AG04450 (cell line): ENCODE measurements around the gene HARS1. TPM values are rescaled to one million over a fixed set of nuclear protein-coding genes. Genes with fewer than 3 reads are reported as not detected.
"Not testable (repeated sequence)": the region's sequence is repeated elsewhere in the genome, so short reads cannot be mapped to it uniquely, and the experiment has no call there.

Source experiments
- CTCF ChIA-PET: fragments of 300-600, 350-600 bp; formaldehyde crosslinking; extraction: SDS; loops from one replicate; lab custom pipeline; 2022; ENCODE audit warnings: antibody characterized with exemption, inconsistent platforms; lab: Charles Lee
- POLR2A ChIA-PET: fragments of 350-600 bp; formaldehyde crosslinking; extraction: SDS; loops from one replicate; lab custom pipeline; 2021; ENCODE audit warnings: antibody characterized with exemption, inconsistent platforms; lab: Yijun Ruan, JAX
- DNase-seq: peaks from one replicate; pipeline ENCODE4 v3.0.0-alpha.2; 2011; ENCODE audit warnings: low read depth, low spot score
- H3K27ac ChIP-seq: one replicate; pipeline ENCODE4 v1.5.1; 2012; ENCODE audit warnings: low read depth, low read length, control low read depth
- H3K27me3 ChIP-seq: one replicate; pipeline ENCODE4 v1.6.0; 2012; ENCODE audit warnings: low read length; ENCODE audit not compliant: control insufficient read depth, insufficient read depth
- H3K4me3 ChIP-seq: 2 replicates; pipeline ENCODE4 v1.5.1; 2011; ENCODE audit warnings: mild to moderate bottlenecking, low read depth, low read length, control low read depth
- H3K9me3 ChIP-seq: 2 replicates; pipeline ENCODE4 v1.5.1; 2012; ENCODE audit warnings: low read length; ENCODE audit not compliant: control insufficient read depth, insufficient read depth
- CTCF ChIP-seq: IDR thresholded peaks from 2 replicates; pipeline ENCODE4 v1.5.1; 2011; ENCODE audit warnings: low read depth, low read length, control low read depth, inconsistent platforms
- polyA plus RNA-seq: library from polyadenylated mRNA; depleted of rRNA; stranded (reverse); fragments of >200 nt; gene quantifications from 2 replicates; pipeline ENCODE4 v1.2.3, GENCODE V29; 2011

HARS1 gene
- polyA plus RNA-seq, 1 experiment, result 98.8 TPM

- H3K27ac ChIP-seq, result no peak overlapping the region
- CTCF ChIA-PET, result no interaction called here
- TF ChIP-seq CTCF, result no peak
Measured at GRCh38 chr5:140658870-140659269, 32.3 kb downstream of the HARS1 start.

GRCh38 chr5:140647042-140647419 lies 44.1 kb downstream of the HARS1 start:
- TF ChIP-seq CTCF, result no peak
- POLR2A ChIA-PET, result interaction anchor here (0.6 to 2.0 kb wide), 16 partner anchors 8 to 1324 kb away, joined by 3 to 25 read pairs (median 4); partner anchors contain the start of genes ANKHD1, APBB3, EIF4EBP3 and HARS1
- DNase-seq, result no peak
- Histone ChIP-seq H3K27me3 (no peaks in the 10 kb centered on the region), H3K9me3 (no peaks in the 10 kb centered on the region), H3K4me3 (peak overlapping the region; percentile 93), H3K27ac (no peak overlapping the region)
- CTCF ChIA-PET, result interaction anchor here (0.5 to 2.0 kb wide), 4 partner anchors 12 to 274 kb away, joined by 4 to 12 read pairs (median 6); partner anchors contain the start of gene EIF4EBP3

More at GRCh38 chr5:140658870-140659269, 32.3 kb downstream of the HARS1 start:
- Histone ChIP-seq H3K4me3 (no peak overlapping the region), H3K9me3 (no peaks in the 10 kb centered on the region), H3K27me3 (no peaks in the 10 kb centered on the region)
- POLR2A ChIA-PET, result interaction anchor here (0.6 kb wide), 1 partner anchor 11 kb away, joined by 3 read pairs; the partner anchor contains the start of genes IK and NDUFA2
- no peak for DNase-seq

GRCh38 chr5:140642718-140643117 lies 48.5 kb downstream of the HARS1 start:
- no peak for TF ChIP-seq CTCF
- H3K27ac ChIP-seq, result no peak overlapping the region
- ChIA-PET POLR2A (no interaction called here), CTCF (no interaction called here)
- H3K4me3 ChIP-seq, result no peak overlapping the region
- DNase-seq, result no peak
- H3K27me3 ChIP-seq, result no peaks in the 10 kb centered on the region
- H3K9me3 ChIP-seq, result no peaks in the 10 kb centered on the region

- ChIA-PET CTCF (interaction anchor here (0.8 kb wide), 1 partner anchor 269 kb away, joined by 3 read pairs; no protein-coding TSS in a partner anchor), POLR2A (no interaction called here)
- Histone ChIP-seq H3K27me3 (no peaks in the 10 kb centered on the region), H3K4me3 (no peak overlapping the region), H3K27ac (no peak overlapping the region), H3K9me3 (no peaks in the 10 kb centered on the region)
- TF ChIP-seq CTCF, result no peak
- DNase-seq, result no peak
Measured at GRCh38 chr5:140641716-140642115, 49.5 kb downstream of the HARS1 start.

GRCh38 chr5:140639148-140639981 lies 51.8 kb downstream of the HARS1 start, which contains the start of gene TMCO6:
Gene TMCO6 (plus strand): TSS chr5:140639451. CDS start chr5:140639528, 77 bp downstream.
- ChIA-PET CTCF (interaction anchor here (0.7 to 2.0 kb wide), 8 partner anchors 8 to 281 kb away, joined by 3 to 19 read pairs (median 4); partner anchors contain the start of genes EIF4EBP3 and IK), POLR2A (interaction anchor here (0.7 to 2.1 kb wide), 6 partner anchors 8 to 92 kb away, joined by 3 to 10 read pairs (median 6); partner anchors contain the start of genes APBB3, EIF4EBP3, IK and NDUFA2)
- peak; percentile 58 for TF ChIP-seq CTCF
- H3K27me3 ChIP-seq, result no peaks in the 10 kb centered on the region
- H3K27ac ChIP-seq, result peak within 1 kb of the TSS; percentile 68
- H3K9me3 ChIP-seq, result no peaks in the 10 kb centered on the region
- peak within 1 kb of the TSS; percentile 82 for H3K4me3 ChIP-seq
- peak; percentile 74 for DNase-seq

GRCh38 chr5:140638898-140639147 lies 52.3 kb downstream of the HARS1 start:
- H3K27ac ChIP-seq, result peak overlapping the region; percentile 68
- H3K4me3 ChIP-seq, result peak overlapping the region; percentile 57
- not testable (repeated sequence) for H3K9me3 ChIP-seq, H3K27me3 ChIP-seq, DNase-seq
- ChIA-PET CTCF (interaction anchor here (0.7 to 2.0 kb wide), 8 partner anchors 9 to 280 kb away, joined by 3 to 19 read pairs (median 4); partner anchors contain the start of genes EIF4EBP3 and IK), POLR2A (interaction anchor here (0.7 to 2.1 kb wide), 3 partner anchors 9 to 91 kb away, joined by 3 to 9 read pairs (median 5); partner anchors contain the start of genes EIF4EBP3, IK, NDUFA2 and SRA1)
